ENCODE measurements around the gene UBE4B. TPM values are rescaled to one million over a fixed set of nuclear protein-coding genes. Genes with fewer than 3 reads are reported as not detected.

UBE4B gene
- total and polyA plus RNA-seq, 2 experiments from 2014 or later, result 18.7 to 41.1 TPM

DNA sequence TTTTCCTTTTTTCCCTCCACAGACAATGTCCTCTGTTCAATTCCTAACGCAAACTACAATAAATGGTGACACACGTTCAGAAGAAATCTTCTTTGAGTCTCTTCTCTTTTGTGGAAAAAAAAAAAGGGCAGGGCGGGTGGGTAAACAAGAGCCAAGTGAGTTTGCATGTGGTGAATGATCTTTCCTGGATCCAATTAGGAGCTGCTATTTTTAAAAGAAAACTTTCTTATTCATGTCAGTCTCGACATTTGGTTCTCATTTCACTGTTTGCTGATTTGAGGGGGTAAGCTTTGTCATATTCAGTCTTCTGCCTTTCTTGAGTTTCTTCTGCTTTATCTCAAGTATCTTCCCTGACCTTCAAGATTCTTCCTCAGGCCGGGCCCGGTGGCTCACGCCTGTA, 148.4 kb downstream of the UBE4B start:
- DNase-seq (ENCODE audit: low spot score), result no peak
- H3K4me1 ChIP-seq (ENCODE audit: insufficient read depth), result peaks cover 4% of the 10 kb centered on the region
- no peaks in the 10 kb centered on the region for H3K27me3 ChIP-seq
- no peak for TF ChIP-seq EZH2phosphoT487 (IDR thresholded peaks at IDR 0.05; ENCODE audit: low read depth, severe bottlenecking, unreplicated experiment)
- TF ChIP-seq EZH2 (IDR thresholded peaks at IDR 0.05; ENCODE audit: borderline replicate concordance), result no peak
- TF ChIP-seq, protein P1, sequence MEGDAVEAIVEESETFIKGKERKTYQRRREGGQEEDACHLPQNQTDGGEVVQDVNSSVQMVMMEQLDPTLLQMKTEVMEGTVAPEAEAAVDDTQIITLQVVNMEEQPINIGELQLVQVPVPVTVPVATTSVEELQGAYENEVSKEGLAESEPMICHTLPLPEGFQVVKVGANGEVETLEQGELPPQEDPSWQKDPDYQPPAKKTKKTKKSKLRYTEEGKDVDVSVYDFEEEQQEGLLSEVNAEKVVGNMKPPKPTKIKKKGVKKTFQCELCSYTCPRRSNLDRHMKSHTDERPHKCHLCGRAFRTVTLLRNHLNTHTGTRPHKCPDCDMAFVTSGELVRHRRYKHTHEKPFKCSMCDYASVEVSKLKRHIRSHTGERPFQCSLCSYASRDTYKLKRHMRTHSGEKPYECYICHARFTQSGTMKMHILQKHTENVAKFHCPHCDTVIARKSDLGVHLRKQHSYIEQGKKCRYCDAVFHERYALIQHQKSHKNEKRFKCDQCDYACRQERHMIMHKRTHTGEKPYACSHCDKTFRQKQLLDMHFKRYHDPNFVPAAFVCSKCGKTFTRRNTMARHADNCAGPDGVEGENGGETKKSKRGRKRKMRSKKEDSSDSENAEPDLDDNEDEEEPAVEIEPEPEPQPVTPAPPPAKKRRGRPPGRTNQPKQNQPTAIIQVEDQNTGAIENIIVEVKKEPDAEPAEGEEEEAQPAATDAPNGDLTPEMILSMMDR (IDR thresholded peaks at IDR 0.05; ENCODE audit: poor library complexity), result no peak
- no peaks in the 10 kb centered on the region for H3K9me3 ChIP-seq (ENCODE audit: low read depth)
- no peaks in the 10 kb centered on the region for H3K36me3 ChIP-seq (replicated peaks; ENCODE audit: insufficient read depth, low read depth)
- H3K4me3 ChIP-seq, result no peak overlapping the region
- no peak overlapping the region for H3K4me2 ChIP-seq
- no peaks in the 10 kb centered on the region for H3K79me2 ChIP-seq
- no peaks in the 10 kb centered on the region for H3K9me2 ChIP-seq (replicated peaks; ENCODE audit: insufficient read depth)
- WGBS (ENCODE audit: low lambda C conversion rate, missing lambda C conversion rate), result 64% methylated on average over 7 of the region's 7 CpGs
- peak overlapping the region; percentile 46 for H3K27ac ChIP-seq
- no peaks in the 10 kb centered on the region for H4K20me1 ChIP-seq (ENCODE audit: insufficient read depth, poor library complexity, severe bottlenecking)
- H2AFZ ChIP-seq, result no peak overlapping the region

DNA sequence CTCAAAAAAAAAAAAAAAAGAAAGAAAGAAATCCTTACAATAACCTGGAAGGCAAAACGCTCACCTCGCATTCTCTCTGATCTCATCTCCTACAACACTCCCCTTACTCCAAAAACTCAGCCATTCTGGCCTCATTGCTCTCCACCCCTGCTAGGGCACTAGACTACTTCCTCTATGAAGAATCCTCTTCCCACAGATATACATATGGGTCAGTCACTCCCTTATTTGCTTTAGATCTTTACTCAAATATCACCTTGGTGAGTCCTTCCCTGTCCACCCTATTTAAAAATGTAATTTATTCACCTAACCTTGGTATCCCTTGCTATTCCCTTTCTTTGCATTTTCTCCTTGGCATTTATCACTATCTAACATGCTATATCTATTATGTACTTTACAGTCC, 153.0 kb downstream of the UBE4B start:
- Histone ChIP-seq H3K4me2 (no peak overlapping the region), H3K36me3 (replicated peaks; ENCODE audit: insufficient read depth, low read depth) (no peaks in the 10 kb centered on the region), H3K4me3 (no peak overlapping the region), H4K20me1 (ENCODE audit: insufficient read depth, poor library complexity, severe bottlenecking) (no peaks in the 10 kb centered on the region), H3K9me3 (ENCODE audit: low read depth) (no peaks in the 10 kb centered on the region), H3K4me1 (ENCODE audit: insufficient read depth) (no peaks in the 10 kb centered on the region), H2AFZ (no peak overlapping the region), H3K79me2 (no peaks in the 10 kb centered on the region), H3K27ac (no peak overlapping the region), H3K27me3 (no peaks in the 10 kb centered on the region), H3K9me2 (replicated peaks; ENCODE audit: insufficient read depth) (no peaks in the 10 kb centered on the region)
- TF ChIP-seq EZH2phosphoT487 (IDR thresholded peaks at IDR 0.05; ENCODE audit: low read depth, severe bottlenecking, unreplicated experiment) (no peak), EZH2 (IDR thresholded peaks at IDR 0.05; ENCODE audit: borderline replicate concordance) (no peak)
- TF ChIP-seq, protein P1 (IDR thresholded peaks at IDR 0.05; ENCODE audit: poor library complexity), result no peak
- WGBS (ENCODE audit: low lambda C conversion rate, missing lambda C conversion rate), result 97% methylated on average over 2 of the region's 2 CpGs
- DNase-seq (ENCODE audit: low spot score), result no peak

DNA sequence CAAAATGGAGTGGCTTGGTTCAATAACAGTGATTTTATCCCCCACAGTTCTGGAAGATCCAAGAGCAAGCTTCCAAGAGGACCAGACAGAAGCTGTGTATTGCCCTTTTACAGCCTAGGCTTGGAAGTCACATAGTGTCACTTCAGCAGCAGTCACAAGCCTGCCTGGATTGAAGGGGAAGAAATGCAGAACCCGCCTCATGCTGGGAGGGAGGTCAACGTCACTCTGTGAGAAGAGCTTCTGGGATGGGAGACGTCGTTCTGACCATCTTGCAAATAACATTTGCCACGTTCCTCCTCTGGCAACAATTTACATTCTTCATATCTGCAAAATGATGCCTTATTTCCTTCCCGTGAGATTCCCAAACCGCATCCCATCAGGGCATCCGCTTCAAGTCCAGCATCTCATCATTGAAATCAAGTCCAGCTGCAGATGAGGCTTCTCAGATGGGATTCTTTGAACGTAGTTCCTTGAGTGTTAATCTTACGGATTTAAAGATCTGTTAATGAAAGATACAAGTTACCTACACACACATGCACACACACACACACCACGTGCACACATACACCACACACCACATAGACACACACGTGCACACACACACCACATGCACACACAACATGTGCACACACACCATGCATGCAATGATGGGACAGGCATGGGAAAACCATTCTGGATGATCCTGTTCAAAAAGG, 153.7 kb downstream of the UBE4B start:
- Histone ChIP-seq H2AFZ (no peak overlapping the region), H3K27ac (no peak overlapping the region), H3K4me1 (ENCODE audit: insufficient read depth) (no peaks in the 10 kb centered on the region), H3K36me3 (replicated peaks; ENCODE audit: insufficient read depth, low read depth) (no peaks in the 10 kb centered on the region), H3K79me2 (no peaks in the 10 kb centered on the region), H3K9me3 (ENCODE audit: low read depth) (no peaks in the 10 kb centered on the region), H3K27me3 (no peaks in the 10 kb centered on the region), H4K20me1 (ENCODE audit: insufficient read depth, poor library complexity, severe bottlenecking) (no peaks in the 10 kb centered on the region), H3K9me2 (replicated peaks; ENCODE audit: insufficient read depth) (no peaks in the 10 kb centered on the region), H3K4me2 (no peak overlapping the region), H3K4me3 (no peak overlapping the region)
- WGBS (ENCODE audit: low lambda C conversion rate, missing lambda C conversion rate), result 80% methylated on average over 12 of the region's 12 CpGs
- TF ChIP-seq EZH2phosphoT487 (IDR thresholded peaks at IDR 0.05; ENCODE audit: low read depth, severe bottlenecking, unreplicated experiment) (no peak), EZH2 (IDR thresholded peaks at IDR 0.05; ENCODE audit: borderline replicate concordance) (no peak)
- TF ChIP-seq, protein P1 (IDR thresholded peaks at IDR 0.05; ENCODE audit: poor library complexity), result no peak
- no peak for DNase-seq (ENCODE audit: low spot score)

Data from hepatocyte (in vitro differentiated cells).